OCI-LY7 (cell line): ENCODE measurements around the gene ARHGAP45. TPM values are rescaled to one million over a fixed set of nuclear protein-coding genes. Genes with fewer than 3 reads are reported as not detected.

Experiments used
- BruUV-seq: library from RNA; stranded (reverse); fragments of 400-500 nt; replicated peaks from 2 replicates; lab custom pipeline; 2021; lab: Mats Ljungman, UMichigan
- CTCF ChIA-PET: fragments of 300-600 bp; sonication (Branson Sonifier 250); formaldehyde crosslinking; loops from one replicate; lab custom pipeline; 2022; ENCODE audit warnings: antibody characterized with exemption; ENCODE audit not compliant: unreplicated experiment; lab: Charles Lee
- POLR2A ChIA-PET: fragments of 300-600 bp; sonication (Branson Sonifier 250); formaldehyde crosslinking; loops from one replicate; lab custom pipeline; 2022; ENCODE audit warnings: antibody characterized with exemption; lab: Charles Lee
- DNase-seq: peaks from one replicate; pipeline ENCODE4 v3.0.0-alpha.2; 2015; ENCODE audit warnings: low spot score
- H2AFZ ChIP-seq: fragments of 200-600 bp; sonication (generic), shearing (Covaris generic); 2 replicates; pipeline ENCODE4 v1.6.1; 2014; ENCODE audit warnings: mild to moderate bottlenecking, antibody characterized with exemption, low read length, moderate library complexity
- H3K27ac ChIP-seq: fragments of 200-600 bp; sonication (generic); 2 replicates; pipeline ENCODE4 v1.5.1; 2014; ENCODE audit warnings: mixed run types, low read depth, mild to moderate bottlenecking, moderate library complexity, low read length, inconsistent platforms; ENCODE audit not compliant: poor library complexity, severe bottlenecking
- H3K36me3 ChIP-seq: fragments of 200-600 bp; sonication (generic); 2 replicates; pipeline ENCODE4 v1.6.1; 2014; ENCODE audit warnings: mild to moderate bottlenecking, antibody characterized with exemption, low read length, moderate library complexity, mixed read lengths; ENCODE audit not compliant: insufficient read depth
- H3K4me1 ChIP-seq: fragments of 200-600 bp; sonication (generic); 2 replicates; pipeline ENCODE4 v1.5.1; 2014; ENCODE audit warnings: mild to moderate bottlenecking, low read length; ENCODE audit not compliant: insufficient read depth, poor library complexity, severe bottlenecking
- H3K4me2 ChIP-seq: fragments of 200-600 bp; sonication (generic); 2 replicates; pipeline ENCODE4 v1.6.1; 2014; ENCODE audit warnings: mild to moderate bottlenecking, low read length
- H3K4me3 ChIP-seq: fragments of 200-600 bp; sonication (generic); 2 replicates; pipeline ENCODE4 v1.5.1; 2014; ENCODE audit warnings: mild to moderate bottlenecking, low read depth, low read length; ENCODE audit not compliant: poor library complexity, severe bottlenecking
- H3K79me2 ChIP-seq: fragments of 200-600 bp; sonication (generic); 2 replicates; pipeline ENCODE4 v1.6.1; 2016; ENCODE audit warnings: low read depth, mild to moderate bottlenecking, low read length, moderate library complexity, mixed read lengths; ENCODE audit not compliant: insufficient read depth
- H3K9me2 ChIP-seq: fragments of 200-600 bp; sonication (generic); 2 replicates; pipeline ENCODE4 v1.6.1; 2016; ENCODE audit warnings: mild to moderate bottlenecking, low read length, mixed read lengths; ENCODE audit not compliant: insufficient read depth
- H3K9me3 ChIP-seq: fragments of 200-600 bp; sonication (generic); 2 replicates; pipeline ENCODE4 v1.6.1; 2014; ENCODE audit warnings: mild to moderate bottlenecking, mixed run types, low read length, mixed read lengths
- H4K20me1 ChIP-seq: fragments of 200-600 bp; sonication (generic); 2 replicates; pipeline ENCODE4 v1.6.1; 2014; ENCODE audit warnings: mild to moderate bottlenecking, antibody characterized with exemption, low read length, moderate library complexity, mixed read lengths; ENCODE audit not compliant: insufficient read depth
- EZH2phosphoT487 ChIP-seq: fragments of 200-600 bp; sonication (generic); IDR thresholded peaks from 2 replicates; pipeline ENCODE4 v1.6.1; 2018; ENCODE audit warnings: low read depth, borderline replicate concordance, mild to moderate bottlenecking, mixed run types, antibody characterized with exemption, low read length, moderate library complexity, mixed read lengths
- intact Hi-C: fragments of 100-400 bp; cut with micrococcal nuclease; formaldehyde crosslinking; loops from one replicate; pipeline ENCODE4 v1.10.0; 2022; ENCODE audit not compliant: unreplicated experiment
- total RNA-seq, 2 experiments: library from RNA; depleted of rRNA in 1 of 2; stranded (reverse); fragments of >200 nt in 1 of 2; shearing (Covaris generic) in 1 of 2; gene quantifications; 2 replicates each; pipeline ENCODE4 v1.2.3, GENCODE V29; 2014 to 2022
- TF ChIP-seq, protein P1 (sequence below): fragments of 200-600 bp; sonication (generic); conservative IDR thresholded peaks from 2 replicates; pipeline ENCODE4 v1.5.1; 2014; ENCODE audit warnings: mild to moderate bottlenecking, antibody characterized with exemption, low read length, moderate library complexity, mixed read lengths

Gene ARHGAP45
- total RNA-seq, 2 experiments from 2014 or later, result 135 to 143 TPM

GRCh38 chr19:1027650-1028061 is 39.3 kb upstream of the ARHGAP45 start:
- Histone ChIP-seq H3K9me2 (no peaks in the 10 kb centered on the region), H3K4me3 (peak overlapping the region; percentile 88), H3K4me2 (peak overlapping the region; percentile 99), H3K9me3 (no peaks in the 10 kb centered on the region), H3K79me2 (peaks cover 23% of the 10 kb centered on the region), H3K36me3 (peaks cover 18% of the 10 kb centered on the region), H3K4me1 (peaks cover 37% of the 10 kb centered on the region), H2AFZ (no peak overlapping the region), H4K20me1 (no peaks in the 10 kb centered on the region), H3K27ac (peak overlapping the region; percentile 77)
- no TSS peak for BruUV-seq
- no peak for TF ChIP-seq EZH2phosphoT487
- TF ChIP-seq, protein P1, sequence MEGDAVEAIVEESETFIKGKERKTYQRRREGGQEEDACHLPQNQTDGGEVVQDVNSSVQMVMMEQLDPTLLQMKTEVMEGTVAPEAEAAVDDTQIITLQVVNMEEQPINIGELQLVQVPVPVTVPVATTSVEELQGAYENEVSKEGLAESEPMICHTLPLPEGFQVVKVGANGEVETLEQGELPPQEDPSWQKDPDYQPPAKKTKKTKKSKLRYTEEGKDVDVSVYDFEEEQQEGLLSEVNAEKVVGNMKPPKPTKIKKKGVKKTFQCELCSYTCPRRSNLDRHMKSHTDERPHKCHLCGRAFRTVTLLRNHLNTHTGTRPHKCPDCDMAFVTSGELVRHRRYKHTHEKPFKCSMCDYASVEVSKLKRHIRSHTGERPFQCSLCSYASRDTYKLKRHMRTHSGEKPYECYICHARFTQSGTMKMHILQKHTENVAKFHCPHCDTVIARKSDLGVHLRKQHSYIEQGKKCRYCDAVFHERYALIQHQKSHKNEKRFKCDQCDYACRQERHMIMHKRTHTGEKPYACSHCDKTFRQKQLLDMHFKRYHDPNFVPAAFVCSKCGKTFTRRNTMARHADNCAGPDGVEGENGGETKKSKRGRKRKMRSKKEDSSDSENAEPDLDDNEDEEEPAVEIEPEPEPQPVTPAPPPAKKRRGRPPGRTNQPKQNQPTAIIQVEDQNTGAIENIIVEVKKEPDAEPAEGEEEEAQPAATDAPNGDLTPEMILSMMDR, result no peak
- intact Hi-C loops, result loop anchor here (2.0 to 10.0 kb wide), 2 partner anchors 13 to 237 kb away; partner anchors contain the start of genes ABCA7 and CIRBP
- POLR2A ChIA-PET, result interaction anchor here (1.7 to 2.7 kb wide), 3 partner anchors 12 to 48 kb away, joined by 5 to 15 read pairs (median 6); partner anchors contain the start of genes ABCA7 and ARHGAP45
- DNase-seq, result peak; percentile 39
- CTCF ChIA-PET, result no interaction called here

DNA sequence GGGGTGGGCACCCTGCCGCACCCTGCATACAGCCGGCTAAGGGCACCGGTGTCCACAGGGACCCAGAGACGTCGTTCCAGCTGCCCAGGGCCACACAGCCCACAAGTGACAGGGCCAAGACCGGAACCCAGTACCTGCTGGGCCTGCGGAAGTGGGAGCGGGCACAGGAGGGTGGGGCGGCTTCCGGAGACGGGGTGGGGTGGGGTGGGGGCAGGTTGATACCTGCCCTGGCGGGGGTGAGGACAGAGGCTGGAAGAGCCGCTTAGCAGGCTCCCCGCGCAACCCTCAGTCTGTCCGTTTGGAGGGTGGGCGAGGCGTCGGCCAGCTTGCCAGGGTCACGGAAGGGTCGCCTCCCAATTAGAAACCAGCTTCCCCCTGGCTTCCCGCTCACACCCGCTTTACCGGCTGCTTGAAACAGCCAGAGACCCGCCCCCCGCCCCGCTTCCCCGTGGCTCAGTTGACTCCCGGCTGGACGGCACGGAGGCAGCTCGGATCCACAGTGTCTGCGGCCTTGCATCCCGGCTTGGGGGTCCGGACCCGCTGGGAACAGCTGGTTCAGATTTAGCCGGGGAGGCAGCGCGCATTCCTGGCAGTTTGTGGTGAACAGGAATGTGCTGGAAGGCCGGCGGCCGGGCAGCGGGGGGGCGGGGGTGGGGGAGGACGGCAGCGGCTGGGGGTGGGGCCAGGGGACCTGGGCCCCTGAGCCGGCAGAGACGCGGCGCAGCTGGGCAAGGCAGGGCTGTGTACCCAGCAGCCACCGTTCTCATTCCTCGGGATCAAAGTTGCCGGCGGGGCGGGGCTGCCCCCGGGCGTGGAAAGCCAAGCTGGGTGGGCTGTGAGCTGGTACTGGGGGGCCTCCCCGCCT is 38.7 kb upstream of the ARHGAP45 start:
- intact Hi-C loops, result loop anchor here (10.0 kb wide), 1 partner anchor 237 kb away; the partner anchor contains the start of gene CIRBP
- H3K4me2 ChIP-seq, result peak overlapping the region; percentile 99
- H3K9me2 ChIP-seq, result no peaks in the 10 kb centered on the region
- H3K36me3 ChIP-seq, result peaks cover 24% of the 10 kb centered on the region
- ChIA-PET POLR2A (interaction anchor here (1.7 to 2.7 kb wide), 2 partner anchors 12 to 39 kb away, joined by 5 to 15 read pairs; partner anchors contain the start of genes ABCA7 and ARHGAP45), CTCF (interaction anchor here (1.0 kb wide), 1 partner anchor 11 kb away, joined by 3 read pairs; no protein-coding TSS in a partner anchor)
- H4K20me1 ChIP-seq, result no peaks in the 10 kb centered on the region
- peaks cover 32% of the 10 kb centered on the region for H3K4me1 ChIP-seq
- no TSS peak for BruUV-seq
- H2AFZ ChIP-seq, result no peak overlapping the region
- TF ChIP-seq EZH2phosphoT487, result no peak
- TF ChIP-seq, protein P1, result no peak
- peak; percentile 82 for DNase-seq
- H3K79me2 ChIP-seq, result peaks cover 23% of the 10 kb centered on the region
- peak overlapping the region; percentile 77 for H3K27ac ChIP-seq
- H3K4me3 ChIP-seq, result peak overlapping the region; percentile 88
- H3K9me3 ChIP-seq, result no peaks in the 10 kb centered on the region
